ENCODE results near the gene ST3GAL3.

DNA sequence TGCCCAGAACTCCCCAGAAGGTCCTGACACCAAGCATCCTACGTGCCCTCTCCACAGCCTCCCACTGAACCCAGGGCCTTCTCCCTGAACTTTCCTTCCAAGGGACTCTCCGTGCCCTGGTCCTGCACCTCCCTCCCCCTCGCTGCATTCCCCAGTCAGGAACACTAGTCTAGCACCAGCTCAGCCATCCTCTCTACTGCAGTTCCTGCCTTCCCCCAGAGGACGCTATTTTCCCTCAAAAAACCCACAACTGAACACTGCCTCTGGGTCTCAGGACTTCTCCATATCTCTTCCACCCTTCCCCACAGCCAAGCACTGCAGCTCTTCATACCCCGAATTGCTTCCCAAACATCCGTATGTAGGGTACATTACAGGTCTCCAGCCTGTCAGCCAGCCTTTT, 213.7 kb downstream of the ST3GAL3 start:
- TF ChIP-seq EZH2phosphoT487 (IDR thresholded peaks at IDR 0.05; ENCODE audit: low read depth, severe bottlenecking, unreplicated experiment) (no peak), CTCF (IDR thresholded peaks at IDR 0.05; ENCODE audit: poor library complexity) (no peak)

All from hepatocyte (in vitro differentiated cells).